Endodermal cell (in vitro differentiated cells): ENCODE results near the gene RYR2. TPM values are rescaled to one million over a fixed set of nuclear protein-coding genes. Genes with fewer than 3 reads are reported as not detected.
A peak's percentile ranks its signal among the peaks of the same experiment; 100 is the strongest.

Experiments
- DNase-seq: peaks from one replicate; pipeline ENCODE4 v3.0.0-alpha.2; 2017
- H3K27ac ChIP-seq: 2 replicates; pipeline ENCODE4 v1.5.1; 2013; ENCODE audit warnings: mild to moderate bottlenecking, low read depth, low read length, moderate library complexity
- H3K27me3 ChIP-seq: 2 replicates; pipeline ENCODE4 v1.6.1; 2013; ENCODE audit warnings: mild to moderate bottlenecking, low read length, moderate library complexity; ENCODE audit not compliant: insufficient read depth, control insufficient read depth, poor library complexity, severe bottlenecking
- H3K36me3 ChIP-seq: 2 replicates; pipeline ENCODE4 v1.7.0; 2013; ENCODE audit warnings: mild to moderate bottlenecking, low read length, moderate library complexity; ENCODE audit not compliant: control insufficient read depth, insufficient read depth
- H3K4me1 ChIP-seq: one replicate; pipeline ENCODE4 v1.7.0; 2013; ENCODE audit warnings: low read length; ENCODE audit not compliant: control insufficient read depth, insufficient read depth
- H3K4me3 ChIP-seq: 2 replicates; pipeline ENCODE4 v1.5.1; 2013; ENCODE audit warnings: mild to moderate bottlenecking, low read length, moderate library complexity
- H3K9ac ChIP-seq: 2 replicates; pipeline ENCODE4 v1.6.1; 2013; ENCODE audit warnings: mild to moderate bottlenecking, low read length, moderate library complexity; ENCODE audit not compliant: poor library complexity, severe bottlenecking; ENCODE audit errors: extremely low read depth
- H3K9me3 ChIP-seq: 2 replicates; pipeline ENCODE4 v1.6.1; 2013; ENCODE audit warnings: mild to moderate bottlenecking, low read length, moderate library complexity; ENCODE audit not compliant: control insufficient read depth
- H3K27ac Mint-ChIP-seq: 2 replicates; pipeline ENCODE4 v1.8.0; 2020; ENCODE audit warnings: mixed read lengths
- H3K27me3 Mint-ChIP-seq: 2 replicates; pipeline ENCODE4 v1.8.0; 2021; ENCODE audit warnings: mild to moderate bottlenecking, mixed read lengths; ENCODE audit not compliant: insufficient read depth
- H3K36me3 Mint-ChIP-seq: 2 replicates; pipeline ENCODE4 v1.8.0; 2020; ENCODE audit warnings: low read depth, mixed read lengths
- H3K4me1 Mint-ChIP-seq: 2 replicates; pipeline ENCODE4 v1.8.0; 2020; ENCODE audit warnings: mixed read lengths
- H3K4me3 Mint-ChIP-seq: 2 replicates; pipeline ENCODE4 v1.8.0; 2020; ENCODE audit warnings: mild to moderate bottlenecking, moderate library complexity, mixed read lengths
- H3K9me3 Mint-ChIP-seq: 2 replicates; pipeline ENCODE4 v1.8.0; 2020; ENCODE audit warnings: mild to moderate bottlenecking, mixed read lengths
- CTCF ChIP-seq: fragments of 200-600 bp; sonication (generic); conservative IDR thresholded peaks from 2 replicates; pipeline ENCODE4 v1.5.0; 2021; ENCODE audit warnings: antibody characterized with exemption, mild to moderate bottlenecking
- WGBS, 2 experiments: methylation state at CpG; one replicate each; pipeline versions ENCODE4 v1.1.5 to v1.1.7; 2013; ENCODE audit warnings: missing lambda C conversion rate in 2 of 2, mixed read lengths in 1 of 2; ENCODE audit not compliant: insufficient coverage in 1 of 2, insufficient read length in 1 of 2; 5-methylcytosine and 5-hydroxymethylcytosine counted together
- total RNA-seq, 2 donors: library from RNA; stranded (reverse); fragmentation: NEBNext Ultra II Directional in 1 of 2; extraction: Animal tissue kit (Norgen Biotek cat#: 25700) in 1 of 2; gene quantifications; 2 replicates in 1 of 2; 3 replicates in 1 of 2; pipeline ENCODE4 v1.2.1, GENCODE V29; 2021

The RYR2 gene
- total RNA-seq, 2 donors from 2014 or later: 0.95 to 2.4 TPM

- no peaks in the 10 kb centered on the region for H3K27me3 Mint-ChIP-seq
Measured at GRCh38 chr1:237503292-237503691, 461.3 kb downstream of the RYR2 start.

GRCh38 chr1:237507005-237507404, 465.0 kb downstream of the RYR2 start:
- no peak overlapping the region for H3K4me3 Mint-ChIP-seq
- no peaks in the 10 kb centered on the region for H3K36me3 Mint-ChIP-seq
- H3K9me3 Mint-ChIP-seq: no peaks in the 10 kb centered on the region
- DNase-seq: no peak
- no peak overlapping the region for H3K27ac Mint-ChIP-seq
- Histone ChIP-seq H3K4me1 (no peaks in the 10 kb centered on the region), H3K27me3 (no peaks in the 10 kb centered on the region), H3K27ac (no peak overlapping the region), H3K9me3 (no peaks in the 10 kb centered on the region), H3K4me3 (no peak overlapping the region), H3K9ac (no peak overlapping the region), H3K36me3 (no peaks in the 10 kb centered on the region)
- no peak for TF ChIP-seq CTCF
- peaks cover 6% of the 10 kb centered on the region for H3K4me1 Mint-ChIP-seq
- 97 to 100% methylated on average over 1 to 2 of the region's 2 CpGs for WGBS, 2 experiments
- no peaks in the 10 kb centered on the region for H3K27me3 Mint-ChIP-seq

More at GRCh38 chr1:237503292-237503691, 461.3 kb downstream of the RYR2 start:
- no peak overlapping the region for H3K9ac ChIP-seq
- no peak overlapping the region for H3K4me3 ChIP-seq
- TF ChIP-seq CTCF: no peak
- no peaks in the 10 kb centered on the region for H3K4me1 ChIP-seq
- H3K36me3 ChIP-seq: no peaks in the 10 kb centered on the region
- H3K9me3 ChIP-seq: no peaks in the 10 kb centered on the region
- H3K27ac Mint-ChIP-seq: no peak overlapping the region
- no peak for DNase-seq
- H3K4me1 Mint-ChIP-seq: no peaks in the 10 kb centered on the region
- 91 to 100% methylated on average over 6 to 8 of the region's 8 CpGs for WGBS, 2 experiments
- H3K36me3 Mint-ChIP-seq: no peaks in the 10 kb centered on the region
- no peaks in the 10 kb centered on the region for H3K27me3 ChIP-seq
- no peak overlapping the region for H3K4me3 Mint-ChIP-seq
- H3K27ac ChIP-seq: no peak overlapping the region
- no peaks in the 10 kb centered on the region for H3K9me3 Mint-ChIP-seq

- H3K9ac ChIP-seq: no peak overlapping the region
- Mint-ChIP-seq H3K9me3 (no peaks in the 10 kb centered on the region), H3K4me3 (no peak overlapping the region), H3K4me1 (peaks cover 6% of the 10 kb centered on the region), H3K36me3 (no peaks in the 10 kb centered on the region), H3K27ac (no peak overlapping the region), H3K27me3 (no peaks in the 10 kb centered on the region)
- peak; percentile 53 for DNase-seq
- H3K27ac ChIP-seq: no peak overlapping the region
- H3K4me3 ChIP-seq: no peak overlapping the region
- H3K9me3 ChIP-seq: no peaks in the 10 kb centered on the region
- TF ChIP-seq CTCF: no peak
- H3K36me3 ChIP-seq: no peaks in the 10 kb centered on the region
- H3K27me3 ChIP-seq: no peaks in the 10 kb centered on the region
- 90 to 100% methylated on average over 2 of the region's 2 CpGs for WGBS, 2 experiments
- H3K4me1 ChIP-seq: no peaks in the 10 kb centered on the region
Measured at GRCh38 chr1:237509748-237510147, 467.8 kb downstream of the RYR2 start.
